Esophagus muscularis mucosa (tissue), 4 donors: ENCODE measurements around the gene DYRK3. TPM values are rescaled to one million over a fixed set of nuclear protein-coding genes. Genes with fewer than 3 reads are reported as not detected.
A peak's percentile ranks its signal among the peaks of the same experiment; 100 is the strongest.

Experiments used
- DNase-seq: peaks from one replicate; pipeline ENCODE4 v3.0.0-alpha.2; 2017; ENCODE audit errors: extremely low spot score
- H3K27ac ChIP-seq, 4 donors: fragments of 200-600 bp; sonication (generic); replicated peaks in 1 of 4; 1 replicate in 3 of 4; 2 replicates in 1 of 4; pipeline ENCODE4 v1.5.1; 2016 to 2019; ENCODE audit warnings: mild to moderate bottlenecking in 1 of 4
- H3K27me3 ChIP-seq, 4 donors: fragments of 200-600 bp; sonication (generic); one replicate each; pipeline versions ENCODE4 v1.5.1 to v1.6.0; 2016 to 2019
- H3K36me3 ChIP-seq, 4 donors: fragments of 200-600 bp; sonication (generic); one replicate each; pipeline ENCODE4 v1.5.1; 2016 to 2019
- H3K4me1 ChIP-seq, 4 donors: fragments of 200-600 bp; sonication (generic); one replicate each; pipeline ENCODE4 v1.5.1; 2016 to 2019
- H3K4me3 ChIP-seq, 4 donors: fragments of 200-600 bp; sonication (generic); 1 replicate in 2 of 4; 2 replicates in 2 of 4; pipeline ENCODE4 v1.5.1; 2016 to 2019; ENCODE audit warnings: mild to moderate bottlenecking in 4 of 4, moderate library complexity in 1 of 4
- H3K9me3 ChIP-seq, 4 donors: fragments of 200-600 bp; sonication (generic); 1 replicate in 3 of 4; 2 replicates in 1 of 4; pipeline ENCODE4 v1.5.1; 2016 to 2019
- CTCF ChIP-seq, 3 experiments: fragments of 200-600 bp in 2 of 3; fragments of 450-650 bp in 1 of 3; sonication (generic) in 2 of 3; IDR thresholded peaks; one replicate each; pipeline ENCODE4 v1.5.1; 2017 to 2019; ENCODE audit warnings: antibody characterized with exemption in 3 of 3, mild to moderate bottlenecking in 2 of 3, moderate library complexity in 1 of 3
- EP300 ChIP-seq: sonication (generic); formaldehyde crosslinking; IDR thresholded peaks from one replicate; pipeline ENCODE4 v1.6.1; 2017; ENCODE audit warnings: antibody characterized with exemption
- POLR2A ChIP-seq: fragments of 450-650 bp; IDR thresholded peaks from one replicate; pipeline ENCODE4 v1.6.1; 2017; ENCODE audit warnings: antibody characterized with exemption, moderate library complexity, mild to moderate bottlenecking, low read depth
- POLR2AphosphoS5 ChIP-seq, 2 donors: sonication (generic); formaldehyde crosslinking; IDR thresholded peaks; one replicate each; pipeline ENCODE4 v1.6.1; 2017; ENCODE audit warnings: antibody characterized with exemption in 2 of 2
- WGBS: methylation state at CpG from one replicate; pipeline ENCODE4 v1.1.5; 2018; 5-methylcytosine and 5-hydroxymethylcytosine counted together
- intact Hi-C: fragments of 100-400 bp; cut with DNase I; formaldehyde crosslinking; loops from one replicate; pipeline ENCODE4 v1.15.1; 2023
- total RNA-seq, 4 donors: library from RNA; depleted of rRNA; stranded (reverse); fragments of >200 nt; gene quantifications; one replicate each; pipeline versions ENCODE4 v1.1.0 to v1.2.1, GENCODE V29; 2016

Gene DYRK3
- total RNA-seq, 4 donors from 2014 or later = 5.6 to 14.7 (median 9.0) TPM

DNA sequence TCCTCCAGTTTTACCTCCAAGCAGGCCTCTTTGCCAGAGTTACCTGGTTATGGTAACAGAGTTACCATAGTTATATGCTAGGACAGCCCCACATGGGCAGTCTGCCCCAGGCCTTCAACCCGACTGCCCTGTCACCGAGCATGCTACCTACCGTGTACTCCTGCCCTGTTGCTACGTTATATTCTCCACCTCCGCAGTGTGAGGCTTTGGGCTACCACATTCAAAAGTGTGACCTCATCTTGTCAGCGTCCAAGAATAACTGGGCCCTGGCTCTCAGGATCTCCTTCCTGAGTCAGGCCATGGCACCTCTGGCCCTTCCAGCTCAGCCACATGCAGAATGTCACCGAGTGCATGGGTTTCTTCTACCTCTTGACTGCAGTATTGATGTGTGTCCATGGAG, 58.3 kb downstream of the DYRK3 start:
- DNase-seq = no peak
- TF ChIP-seq POLR2AphosphoS5 (IDR thresholded peaks at IDR 0.05) (peak in 1 of 2 donors; percentile 44), CTCF (IDR thresholded peaks at IDR 0.05) (no peak)
- intact Hi-C loops = no loop called here
- no peaks in the 10 kb centered on the region for H3K27me3 ChIP-seq
- peaks cover 91 to 100% (median 99%) of the 10 kb centered on the region in 4 donors for H3K4me1 ChIP-seq
- peaks cover 0 to 10% (median 2%) of the 10 kb centered on the region in 4 donors for H3K36me3 ChIP-seq
- 46% methylated on average over 6 of the region's 7 CpGs for WGBS
- H3K9me3 ChIP-seq = no peaks in the 10 kb centered on the region
- H3K27ac ChIP-seq = peak overlapping the region; percentile 83 to 87 (median 86)
- H3K4me3 ChIP-seq = peak overlapping the region; percentile 6 to 36 (median 30)

DNA sequence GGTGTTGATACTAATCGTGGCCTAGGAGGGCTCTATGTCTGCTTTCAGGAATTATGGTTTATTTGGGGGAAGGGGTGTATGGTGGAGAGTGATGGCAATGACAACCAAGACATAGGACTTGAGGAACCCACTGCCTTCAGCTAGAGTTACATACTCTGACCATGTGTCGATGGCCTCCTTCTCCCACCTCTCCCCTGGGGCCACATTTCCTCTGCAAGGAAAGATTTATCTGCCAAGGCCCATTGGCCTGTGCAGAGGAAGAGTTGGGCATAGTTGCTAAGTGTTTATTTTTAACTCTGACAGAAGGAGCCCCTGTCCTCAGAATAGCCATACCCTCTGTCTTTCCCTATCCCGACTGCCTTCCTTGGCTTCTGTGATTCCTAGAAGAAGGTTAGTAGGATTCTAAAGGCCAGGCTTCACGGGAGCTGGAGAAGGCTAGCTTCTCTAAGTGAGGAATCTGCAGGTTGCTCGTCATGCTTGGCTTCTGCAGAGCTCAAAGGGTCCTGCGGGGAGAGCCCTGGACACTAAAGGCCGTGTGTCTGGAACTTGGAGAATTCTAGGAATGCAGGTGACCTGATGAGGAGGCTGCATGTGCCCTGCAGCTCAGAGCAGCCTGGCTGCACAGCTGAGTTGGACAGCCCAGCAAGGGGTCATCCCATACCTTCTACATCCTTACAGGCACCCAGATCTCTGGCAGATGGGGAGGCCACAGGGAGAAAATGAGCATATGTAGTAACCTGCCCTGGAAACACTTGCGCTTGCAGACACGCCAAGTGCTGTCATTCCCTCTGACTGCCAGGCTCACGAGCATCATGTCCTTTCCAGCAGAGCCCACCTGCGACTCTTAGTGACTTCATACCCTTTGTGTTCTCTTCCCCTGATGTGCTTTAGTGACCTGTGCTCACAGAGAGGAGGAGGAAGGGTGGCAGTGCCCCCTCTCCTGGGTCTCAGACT, 59.1 kb downstream of the DYRK3 start:
- no peaks in the 10 kb centered on the region for H3K9me3 ChIP-seq
- no peak for DNase-seq
- H3K27me3 ChIP-seq = no peaks in the 10 kb centered on the region
- no peak overlapping the region for H3K4me3 ChIP-seq
- intact Hi-C loops = no loop called here
- peak overlapping the region; percentile 83 to 87 (median 86) for H3K27ac ChIP-seq
- 52% methylated on average over 9 of the region's 11 CpGs for WGBS
- H3K4me1 ChIP-seq = peaks cover 88 to 100% (median 99%) of the 10 kb centered on the region in 4 donors
- TF ChIP-seq EP300 = no peak
- H3K36me3 ChIP-seq = peaks cover 0 to 10% (median 2%) of the 10 kb centered on the region in 4 donors

DNA sequence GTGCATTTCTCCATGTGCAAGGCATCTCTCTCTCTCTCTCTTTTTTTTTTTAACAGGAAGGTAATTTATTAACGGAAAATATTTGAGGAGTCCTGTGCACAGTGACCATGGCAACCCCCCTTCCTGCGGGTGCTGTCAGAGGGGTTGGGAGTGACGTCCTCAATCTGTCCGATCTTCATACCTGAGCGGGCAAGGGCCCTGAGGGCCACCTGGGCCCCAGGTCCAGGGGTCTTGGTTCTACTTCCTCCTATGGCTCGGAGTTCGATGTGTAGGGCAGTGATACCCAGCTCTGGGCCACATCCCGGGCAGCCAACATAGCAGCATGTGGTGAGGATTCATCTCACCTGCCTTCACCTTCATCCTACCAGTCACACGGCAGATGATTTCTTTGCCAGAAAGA, 60.4 kb downstream of the DYRK3 start:
- Histone ChIP-seq H3K4me1 (peaks cover 87 to 100% (median 99%) of the 10 kb centered on the region in 4 donors), H3K36me3 (peaks cover 0 to 10% (median 2%) of the 10 kb centered on the region in 4 donors), H3K4me3 (no peak overlapping the region), H3K27me3 (no peaks in the 10 kb centered on the region), H3K27ac (peak overlapping the region in 1 of 4 donors; percentile 16), H3K9me3 (no peaks in the 10 kb centered on the region)
- WGBS = 86% methylated on average over 9 of the region's 9 CpGs
- no peak for DNase-seq
- intact Hi-C loops = no loop called here
- TF ChIP-seq CTCF (IDR thresholded peaks at IDR 0.05) = no peak
- no peak for TF ChIP-seq POLR2AphosphoS5 (IDR thresholded peaks at IDR 0.05)
- no peak for TF ChIP-seq EP300
- TF ChIP-seq POLR2A = no peak

GRCh38 chr1:206696812-206697585, 61.7 kb downstream of the DYRK3 start:
- intact Hi-C loops = no loop called here
- Histone ChIP-seq H3K9me3 (no peaks in the 10 kb centered on the region), H3K27me3 (no peaks in the 10 kb centered on the region), H3K36me3 (peaks cover 0 to 10% (median 2%) of the 10 kb centered on the region in 4 donors), H3K27ac (peak overlapping the region in 2 of 4 donors; percentile 16 to 39), H3K4me3 (no peak overlapping the region), H3K4me1 (peaks cover 84 to 98% (median 97%) of the 10 kb centered on the region in 4 donors)
- TF ChIP-seq EP300 = no peak
- no peak for TF ChIP-seq CTCF (IDR thresholded peaks at IDR 0.05)
- no peak for TF ChIP-seq POLR2A
- TF ChIP-seq POLR2AphosphoS5 (IDR thresholded peaks at IDR 0.05) = no peak
- 63% methylated on average over 4 of the region's 4 CpGs for WGBS
- no peak for DNase-seq

DNA sequence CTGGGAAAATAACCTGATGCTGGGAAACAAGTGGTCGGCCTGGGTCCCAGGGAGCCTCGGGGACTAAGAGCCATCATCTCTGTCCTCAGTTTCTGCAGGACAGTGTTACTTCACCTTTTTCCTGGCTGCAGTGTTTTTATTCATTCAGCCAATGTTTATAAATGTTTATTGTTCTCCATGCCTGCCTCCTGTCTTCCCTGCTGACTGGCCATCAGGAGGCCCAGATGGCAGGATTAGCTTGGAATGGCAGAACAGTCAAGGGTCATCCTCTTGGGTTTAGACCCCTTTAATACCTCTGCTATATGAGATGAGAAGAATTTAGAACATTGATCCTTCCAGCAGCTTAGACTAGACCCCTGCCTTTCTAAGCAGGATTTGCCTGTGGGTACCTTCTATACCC, 62.7 kb downstream of the DYRK3 start:
- no peak for DNase-seq
- no peak overlapping the region for H3K27ac ChIP-seq
- TF ChIP-seq EP300 (no peak), CTCF (IDR thresholded peaks at IDR 0.05) (no peak), POLR2A (no peak), POLR2AphosphoS5 (IDR thresholded peaks at IDR 0.05) (no peak)
- H3K4me1 ChIP-seq = peaks cover 84 to 98% (median 97%) of the 10 kb centered on the region in 4 donors
- peaks cover 0 to 12% (median 5%) of the 10 kb centered on the region in 4 donors for H3K36me3 ChIP-seq
- no peak overlapping the region for H3K4me3 ChIP-seq
- 78% methylated on average over 2 of the region's 2 CpGs for whole genome bisulfite sequencing
- intact Hi-C loops = no loop called here
- H3K9me3 ChIP-seq = no peaks in the 10 kb centered on the region
- H3K27me3 ChIP-seq = no peaks in the 10 kb centered on the region
